MM.1S (cell line): Measurements from ENCODE around the gene RICTOR.

ENCODE experiments used
- CTCF ChIP-seq: fragments of 300-600 bp; sonication (generic); IDR thresholded peaks from 2 replicates; pipeline ENCODE4 v1.5.1; 2016; ENCODE audit warnings: antibody characterized with exemption, low read length, mixed read lengths
- EZH2 ChIP-seq: fragments of 300-600 bp; sonication (generic); optimal IDR thresholded peaks from 2 replicates; pipeline ENCODE3; 2017; ENCODE audit warnings: low read depth, mild to moderate bottlenecking, antibody characterized with exemption, low read length, mixed read lengths
- EZH2phosphoT487 ChIP-seq: fragments of 300-600 bp; sonication (generic); IDR thresholded peaks from 2 replicates; pipeline ENCODE4 v1.6.1; 2018; ENCODE audit warnings: antibody characterized with exemption, low read length

- no peak for TF ChIP-seq CTCF
- no peak for TF ChIP-seq EZH2
- no peak for TF ChIP-seq EZH2phosphoT487
These were observed 15.8 kb downstream of the RICTOR start for GRCh38 chr5:39058178-39058921.
